H9 (cell line): ENCODE results near the gene IRAK1BP1. TPM values are rescaled to one million over a fixed set of nuclear protein-coding genes. Genes with fewer than 3 reads are reported as not detected.

Experiments used
- DNase-seq: peaks from one replicate; pipeline ENCODE4 v3.0.0-alpha.2; 2017
- H2AFZ ChIP-seq: one replicate; pipeline ENCODE4 v1.6.1; 2013; ENCODE audit warnings: mild to moderate bottlenecking, low read length, control low read depth, moderate library complexity
- H2AK5ac ChIP-seq: 2 replicates; pipeline ENCODE4 v1.6.1; 2013; ENCODE audit warnings: low read length, control low read depth, mixed read lengths; ENCODE audit not compliant: insufficient read length
- H2BK120ac ChIP-seq: one replicate; pipeline ENCODE4 v1.6.1; 2013; ENCODE audit warnings: low read depth, mild to moderate bottlenecking, low read length, control low read depth, inconsistent platforms; ENCODE audit not compliant: poor library complexity, severe bottlenecking
- H2BK12ac ChIP-seq: 2 replicates; pipeline ENCODE4 v1.6.1; 2013; ENCODE audit warnings: low read length, control low read depth, mixed read lengths, low read depth; ENCODE audit not compliant: insufficient read length
- H2BK15ac ChIP-seq: 2 replicates; pipeline ENCODE4 v1.6.1; 2013; ENCODE audit warnings: low read depth, low read length, control low read depth
- H2BK20ac ChIP-seq: one replicate; pipeline ENCODE4 v1.6.1; 2013; ENCODE audit warnings: low read depth, mild to moderate bottlenecking, low read length, control low read depth, inconsistent platforms; ENCODE audit not compliant: poor library complexity, severe bottlenecking
- H2BK5ac ChIP-seq: 2 replicates; pipeline ENCODE4 v1.6.1; 2013; ENCODE audit warnings: low read length, control low read depth, mixed read lengths; ENCODE audit not compliant: insufficient read length
- H3K14ac ChIP-seq: 2 replicates; pipeline ENCODE4 v1.6.1; 2013; ENCODE audit warnings: low read length, control low read depth; ENCODE audit not compliant: insufficient read depth
- H3K18ac ChIP-seq: 2 replicates; pipeline ENCODE4 v1.6.1; 2013; ENCODE audit warnings: low read depth, mild to moderate bottlenecking, mixed read lengths, low read length, control low read depth; ENCODE audit not compliant: insufficient read length
- H3K23ac ChIP-seq: 2 replicates; pipeline ENCODE4 v1.6.1; 2013; ENCODE audit warnings: low read length, control low read depth, mixed read lengths, low read depth; ENCODE audit not compliant: insufficient read length
- H3K23me2 ChIP-seq: 2 replicates; pipeline ENCODE4 v1.6.1; 2013; ENCODE audit warnings: low read depth, mild to moderate bottlenecking, mixed read lengths, low read length, control low read depth; ENCODE audit not compliant: insufficient read length, poor library complexity, severe bottlenecking
- H3K27ac ChIP-seq: 2 replicates; pipeline ENCODE4 v1.5.1; 2013; ENCODE audit warnings: low read length, control low read depth, mixed read lengths, low read depth; ENCODE audit not compliant: insufficient read length
- H3K27me3 ChIP-seq: 2 replicates; pipeline ENCODE4 v1.6.1; 2013; ENCODE audit warnings: low read length, control low read depth, inconsistent platforms; ENCODE audit not compliant: insufficient read depth
- H3K4ac ChIP-seq: 2 replicates; pipeline ENCODE4 v1.6.1; 2013; ENCODE audit warnings: low read depth, mild to moderate bottlenecking, control low read depth, inconsistent platforms, low read length, moderate library complexity
- H3K4me1 ChIP-seq: 2 replicates; pipeline ENCODE4 v1.6.1; 2013; ENCODE audit warnings: low read length, control low read depth, inconsistent platforms; ENCODE audit not compliant: insufficient read depth
- H3K4me2 ChIP-seq: 2 replicates; pipeline ENCODE4 v1.6.1; 2013; ENCODE audit warnings: low read length, control low read depth, mixed read lengths; ENCODE audit not compliant: insufficient read length, insufficient read depth
- H3K56ac ChIP-seq: 2 replicates; pipeline ENCODE4 v1.6.1; 2013; ENCODE audit warnings: low read depth, mild to moderate bottlenecking, mixed read lengths, low read length, control low read depth; ENCODE audit not compliant: insufficient read length
- H3K79me1 ChIP-seq: 2 replicates; pipeline ENCODE4 v1.6.1; 2013; ENCODE audit warnings: low read depth, mild to moderate bottlenecking, moderate library complexity, low read length, control low read depth, inconsistent platforms; ENCODE audit not compliant: insufficient read depth, poor library complexity, severe bottlenecking
- H3K79me2 ChIP-seq: 2 replicates; pipeline ENCODE4 v1.6.1; 2013; ENCODE audit warnings: low read length, control low read depth, inconsistent platforms; ENCODE audit not compliant: insufficient read depth
- H3K9ac ChIP-seq: 2 replicates; pipeline ENCODE4 v1.6.1; 2013; ENCODE audit warnings: low read length, control low read depth, mixed read lengths; ENCODE audit not compliant: insufficient read length; ENCODE audit errors: extremely low read depth
- H3K9me3 ChIP-seq: one replicate; pipeline ENCODE4 v1.6.1; 2013; ENCODE audit warnings: low read depth, low read length, inconsistent platforms; ENCODE audit not compliant: control insufficient read depth
- H3T11ph ChIP-seq: one replicate; pipeline ENCODE4 v1.6.1; 2013; ENCODE audit warnings: mild to moderate bottlenecking, low read length, control low read depth, inconsistent platforms
- H4K20me1 ChIP-seq: one replicate; pipeline ENCODE4 v1.6.1; 2013; ENCODE audit not compliant: control insufficient read depth, insufficient read length, insufficient read depth
- H4K5ac ChIP-seq: 2 replicates; pipeline ENCODE4 v1.6.1; 2013; ENCODE audit warnings: low read depth, mild to moderate bottlenecking, mixed read lengths, low read length, control low read depth; ENCODE audit not compliant: insufficient read length
- H4K8ac ChIP-seq: replicated peaks from 2 replicates; pipeline ENCODE4 v1.6.1; 2013; ENCODE audit warnings: low read length, control low read depth, mixed read lengths, low read depth; ENCODE audit not compliant: insufficient read length
- H4K91ac ChIP-seq: 2 replicates; pipeline ENCODE4 v1.6.1; 2013; ENCODE audit warnings: low read depth, mild to moderate bottlenecking, moderate library complexity, mixed read lengths, low read length, control low read depth; ENCODE audit not compliant: insufficient read length
- H3K27ac Mint-ChIP-seq, 3 experiments: 2 replicates in 2 of 3; 3 replicates in 1 of 3; pipeline ENCODE4 v1.8.0; 2020 to 2021; ENCODE audit warnings: mixed read lengths in 3 of 3, mild to moderate bottlenecking in 1 of 3, moderate library complexity in 1 of 3
- H3K27me3 Mint-ChIP-seq: 2 replicates; pipeline ENCODE4 v1.8.0; 2021; ENCODE audit warnings: low read depth, mild to moderate bottlenecking, moderate library complexity, mixed read lengths
- H3K36me3 Mint-ChIP-seq, 3 experiments: 2 replicates in 2 of 3; 3 replicates in 1 of 3; pipeline ENCODE4 v1.8.0; 2020 to 2021; ENCODE audit warnings: low read depth in 3 of 3, mixed read lengths in 3 of 3; ENCODE audit not compliant: insufficient read depth in 1 of 3
- H3K4me1 Mint-ChIP-seq, 2 experiments: 2 replicates each; pipeline ENCODE4 v1.8.0; 2020; ENCODE audit warnings: mixed read lengths in 2 of 2
- H3K4me3 Mint-ChIP-seq, 2 experiments: 2 replicates in 1 of 2; 3 replicates in 1 of 2; pipeline ENCODE4 v1.8.0; 2020 to 2021; ENCODE audit warnings: mild to moderate bottlenecking in 2 of 2, mixed read lengths in 2 of 2, moderate library complexity in 1 of 2
- H3K9me3 Mint-ChIP-seq, 2 experiments: 2 replicates in 1 of 2; 3 replicates in 1 of 2; pipeline ENCODE4 v1.8.0; 2020; ENCODE audit warnings: mild to moderate bottlenecking in 2 of 2, mixed read lengths in 2 of 2, moderate library complexity in 1 of 2
- CTCF ChIP-seq: fragments of 200-600 bp; sonication (generic); conservative IDR thresholded peaks from 3 replicates; pipeline ENCODE4 v1.8.0; 2021; ENCODE audit warnings: antibody characterized with exemption, mild to moderate bottlenecking
- WGBS: extraction: QIAGEN DNeasy Blood & Tissue Kit; methylation state at CpG from one replicate; pipeline ENCODE4 v1.1.7; 2013; ENCODE audit warnings: missing lambda C conversion rate, low lambda C conversion rate, mixed read lengths; ENCODE audit not compliant: insufficient read length; ENCODE audit errors: extremely low coverage; 5-methylcytosine and 5-hydroxymethylcytosine counted together
- total RNA-seq: library from RNA; stranded (reverse); gene quantifications from 2 replicates; pipeline ENCODE4 v1.2.1, GENCODE V29; 2021

The IRAK1BP1 gene
- total RNA-seq, 1 experiment from 2014 or later: 3.8 TPM

DNA sequence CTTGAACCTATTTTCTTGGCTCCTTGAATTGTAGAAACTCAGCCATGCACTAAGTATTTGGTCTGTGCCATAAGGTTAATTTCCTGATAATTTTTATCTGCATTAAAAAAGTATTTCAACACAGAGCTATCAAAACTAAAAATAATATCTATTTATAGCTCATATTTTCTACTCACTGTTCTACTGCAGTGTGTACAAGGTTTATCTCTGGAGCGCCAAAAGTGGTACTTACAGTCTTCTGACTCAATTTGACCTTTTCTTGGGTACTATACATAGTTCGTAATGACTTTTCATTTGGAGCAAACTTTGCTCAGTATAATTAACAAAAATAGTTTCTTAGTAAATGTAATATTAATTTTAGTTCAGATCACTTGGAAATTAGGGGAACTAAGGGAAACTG, 69.2 kb downstream of the IRAK1BP1 start:
- H3K4me1 ChIP-seq: no peaks in the 10 kb centered on the region
- no peaks in the 10 kb centered on the region for H3K79me2 ChIP-seq
- no peak overlapping the region for H3T11ph ChIP-seq
- H3K9ac ChIP-seq: no peak overlapping the region
- no peaks in the 10 kb centered on the region for H4K20me1 ChIP-seq
- no peaks in the 10 kb centered on the region for H3K27me3 Mint-ChIP-seq
- DNase-seq: no peak
- H3K4me1 Mint-ChIP-seq: no peaks in the 10 kb centered on the region
- no peak overlapping the region for H2BK5ac ChIP-seq
- no peaks in the 10 kb centered on the region for H3K27me3 ChIP-seq
- no peak overlapping the region for H3K23ac ChIP-seq
- peaks cover 0 to 3% of the 10 kb centered on the region in 2 experiments; a peak in 1 of 5 replicates for H3K9me3 Mint-ChIP-seq
- H3K14ac ChIP-seq: no peak overlapping the region
- peaks cover 9 to 22% (median 17%) of the 10 kb centered on the region in 3 experiments; a peak in 6 of 7 replicates for H3K36me3 Mint-ChIP-seq
- H3K4me2 ChIP-seq: no peak overlapping the region
- no peak overlapping the region for H2BK12ac ChIP-seq
- no peak for TF ChIP-seq CTCF
- no peak overlapping the region for H3K27ac Mint-ChIP-seq
- H2BK15ac ChIP-seq: no peak overlapping the region
- H4K5ac ChIP-seq: no peak overlapping the region
- H2BK20ac ChIP-seq: no peak overlapping the region
- no peak overlapping the region for H3K18ac ChIP-seq
- H2AFZ ChIP-seq: no peak overlapping the region
- H4K91ac ChIP-seq: no peak overlapping the region
- no peak overlapping the region for H3K4ac ChIP-seq
- H3K4me3 Mint-ChIP-seq: no peak overlapping the region
- H3K9me3 ChIP-seq: no peaks in the 10 kb centered on the region
- no peaks in the 10 kb centered on the region for H3K79me1 ChIP-seq
- no peak overlapping the region for H3K56ac ChIP-seq
- WGBS: no CpG with 5 or more reads among the region's 2 CpGs
- H3K23me2 ChIP-seq: no peaks in the 10 kb centered on the region
- H3K27ac ChIP-seq: no peak overlapping the region
- no peak overlapping the region for H4K8ac ChIP-seq
- H2BK120ac ChIP-seq: no peak overlapping the region
- H2AK5ac ChIP-seq: no peak overlapping the region
